ENCODE results near the gene GZMA.
"Not testable (repeated sequence)": the region's sequence is repeated elsewhere in the genome, so short reads cannot be mapped to it uniquely, and the experiment has no call there.

Gene GZMA

DNA sequence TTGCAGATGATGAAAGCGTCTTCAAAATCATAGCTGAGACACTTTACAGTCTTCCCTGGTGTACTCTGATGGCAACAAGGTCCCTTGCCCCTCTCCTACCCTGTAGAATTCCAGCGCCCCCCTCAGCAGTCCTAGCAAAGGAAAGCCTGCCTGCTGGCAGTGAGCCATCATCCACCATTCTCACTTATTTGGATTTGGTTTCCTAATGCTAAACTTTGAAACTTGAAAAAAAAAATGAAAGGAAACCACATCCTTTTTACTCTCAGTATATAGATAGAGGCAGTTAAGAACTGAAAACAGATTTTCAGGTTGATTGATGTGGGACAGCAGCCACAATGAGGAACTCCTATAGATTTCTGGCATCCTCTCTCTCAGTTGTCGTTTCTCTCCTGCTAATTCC lies at the start of gene GZMA:
GZMA (plus strand) TSS at position 299 of the 400 bp plus-strand sequence; CDS start at position 336, 37 bp downstream.
- in situ Hi-C loops (cut with MboI; ENCODE audit: low sequenced_read_pairs), result no loop called here

DNA sequence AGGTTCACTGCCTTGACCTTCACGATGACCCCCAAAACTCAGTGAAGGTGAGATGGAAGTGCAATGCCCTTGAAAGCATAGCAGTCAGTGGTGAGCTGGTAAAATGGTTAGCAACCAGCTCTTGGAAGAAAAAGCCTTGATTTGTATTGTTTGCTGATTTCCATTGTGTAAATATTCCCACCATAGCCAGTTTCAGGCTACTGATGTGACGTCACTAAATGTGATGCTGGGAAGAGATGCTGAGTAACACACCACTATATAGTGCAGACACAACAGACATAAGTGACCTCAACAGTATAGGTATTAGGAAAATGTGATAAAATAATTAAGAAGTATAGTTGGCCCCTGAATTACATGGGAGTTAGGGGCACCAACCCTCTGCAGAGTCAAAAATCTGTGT lies 47.3 kb upstream of the GZMA start:
- in situ Hi-C loops (cut with MboI; ENCODE audit: low sequenced_read_pairs), result no loop called here

DNA sequence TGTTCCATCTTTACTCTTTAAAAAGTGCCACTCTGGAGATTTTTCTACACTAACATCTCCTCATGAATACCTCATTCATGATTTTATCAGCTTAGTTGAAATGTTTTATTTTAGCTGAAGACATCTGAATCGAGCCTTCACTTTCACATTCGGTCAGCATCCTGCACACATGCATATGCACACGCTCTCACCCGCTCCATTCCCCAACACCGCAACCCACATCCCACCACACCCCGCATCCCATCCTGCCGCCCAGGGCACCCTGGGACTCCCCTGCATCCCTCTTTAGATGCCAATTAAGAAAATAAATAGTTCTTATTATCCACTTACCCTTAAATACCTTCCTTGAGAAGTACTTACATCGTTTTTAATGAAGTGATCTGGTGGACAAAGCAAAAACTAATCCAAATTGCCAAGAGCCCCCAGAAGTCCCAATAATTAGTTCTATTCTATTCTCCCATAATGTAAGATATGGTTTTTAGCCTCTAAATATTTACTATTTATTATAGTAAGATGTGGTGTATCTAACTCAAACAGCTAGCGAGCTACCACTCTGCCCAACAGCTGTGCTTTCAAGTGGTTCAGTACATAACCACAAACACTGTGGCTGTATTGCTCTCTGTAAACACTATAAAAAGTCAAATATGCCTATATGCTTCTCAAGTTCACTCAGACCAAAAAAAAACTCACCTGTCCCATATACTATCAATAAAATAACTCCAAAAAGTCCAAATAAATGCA lies 40.2 kb upstream of the GZMA start:
- in situ Hi-C loops (cut with MboI; ENCODE audit: low sequenced_read_pairs), result no loop called here

DNA sequence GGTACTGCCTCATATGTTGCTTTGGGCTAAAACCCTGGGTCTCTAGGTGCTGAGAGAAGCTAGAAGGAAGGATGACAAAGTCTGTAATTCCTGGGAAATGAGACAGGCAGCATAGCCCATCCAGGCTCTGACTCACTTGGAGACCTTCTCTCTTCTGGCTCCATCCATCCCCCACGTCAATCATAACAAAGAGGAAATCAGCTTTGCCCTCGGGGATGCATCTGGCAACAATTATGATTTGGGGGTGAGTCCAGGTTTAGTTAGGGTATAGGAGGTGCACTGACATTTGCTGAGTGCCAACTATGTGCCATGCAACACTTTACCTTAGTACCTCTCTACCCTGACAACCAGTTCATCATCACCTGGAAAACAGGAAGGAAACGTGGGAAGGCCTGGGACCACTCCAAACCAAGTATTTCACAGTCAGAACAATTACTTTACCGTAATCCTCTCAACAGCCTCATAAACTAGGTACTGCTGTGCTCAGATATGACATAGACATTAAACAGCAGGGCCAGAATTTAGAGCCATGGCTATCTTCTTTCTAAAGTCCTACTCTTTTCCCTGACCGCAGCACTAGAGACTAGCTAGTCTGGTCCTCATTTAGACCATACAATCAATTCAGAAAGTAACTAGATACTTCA lies 39.1 kb upstream of the GZMA start:
- in situ Hi-C loops (cut with MboI; ENCODE audit: low sequenced_read_pairs), result no loop called here

DNA sequence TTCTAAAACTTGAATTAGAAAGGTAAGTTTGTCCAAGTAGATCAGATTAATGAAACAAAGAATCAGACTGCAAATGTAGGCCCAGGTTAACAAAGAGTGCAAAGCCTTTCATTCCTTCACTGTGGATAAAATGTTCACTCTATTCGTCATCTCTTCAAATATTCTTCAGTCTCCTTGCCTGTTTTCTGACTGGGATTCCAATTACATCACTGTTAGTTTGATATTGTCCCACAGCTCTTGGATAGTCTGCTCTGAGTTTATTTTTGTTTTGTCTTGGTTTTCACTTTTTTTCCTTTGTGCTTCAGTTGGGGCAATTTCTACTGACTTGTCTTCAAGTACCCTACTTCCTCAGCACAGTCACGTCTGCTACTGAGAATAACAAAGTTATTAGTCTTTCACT lies 38.5 kb upstream of the GZMA start:
- in situ Hi-C loops (cut with MboI; ENCODE audit: low sequenced_read_pairs), result no loop called here

DNA sequence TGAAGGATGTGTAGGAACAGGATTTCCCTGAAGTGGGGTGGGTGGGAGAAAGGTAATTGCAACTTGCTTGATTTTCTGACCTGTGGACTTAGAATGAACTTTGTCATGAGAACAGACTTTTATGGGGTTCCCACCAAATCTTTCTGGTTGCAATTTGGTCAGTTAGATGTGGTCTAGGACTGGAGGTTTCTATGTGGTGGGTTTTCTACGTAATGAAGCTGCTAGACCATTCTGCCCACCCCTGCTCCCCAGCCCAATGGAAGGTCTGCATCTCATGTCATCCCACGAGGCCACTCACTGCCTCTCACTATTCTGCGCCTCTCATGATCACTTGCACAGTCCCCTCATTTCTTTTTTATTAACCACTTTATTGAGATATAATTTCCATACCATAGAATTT lies 37.9 kb upstream of the GZMA start:
- in situ Hi-C loops (cut with MboI; ENCODE audit: low sequenced_read_pairs), result no loop called here

DNA sequence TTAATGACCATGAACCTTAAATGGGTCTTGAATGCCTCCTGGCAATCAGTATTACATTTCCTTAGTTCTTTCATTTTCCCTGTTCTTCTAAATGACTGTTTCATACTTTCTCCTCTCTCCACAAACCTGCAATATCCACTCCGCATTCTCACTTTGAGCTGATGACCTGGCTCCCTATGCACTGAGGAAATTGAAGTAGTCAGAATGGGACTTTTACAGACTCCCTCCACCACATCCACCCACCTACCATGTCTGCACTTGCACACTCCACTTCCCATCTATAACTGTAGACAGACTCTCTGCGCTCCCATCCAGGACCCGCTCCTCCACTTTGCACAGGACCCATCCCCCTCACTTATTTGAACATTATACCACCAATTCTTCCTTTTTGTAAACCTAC lies 36.2 kb upstream of the GZMA start:
- in situ Hi-C loops (cut with MboI; ENCODE audit: low sequenced_read_pairs), result no loop called here

DNA sequence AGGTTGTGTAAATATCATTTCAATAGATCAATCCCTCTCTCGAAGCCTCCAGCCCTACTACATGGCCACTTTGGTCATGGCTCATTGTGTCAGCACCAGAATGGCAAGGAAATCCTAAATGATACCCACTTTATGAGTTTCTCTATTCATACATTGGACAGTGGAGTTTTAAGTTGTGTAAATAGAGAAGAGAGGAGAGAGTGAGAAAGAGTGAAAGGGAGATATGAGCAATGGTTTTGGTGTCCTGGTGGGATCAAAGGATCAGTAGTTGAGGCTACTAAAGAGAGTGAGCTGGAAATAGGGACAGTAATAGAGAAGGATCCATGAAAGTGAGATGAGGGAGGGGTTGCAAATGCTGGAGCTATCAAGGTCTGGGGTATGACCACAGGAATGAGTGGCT lies 31.5 kb upstream of the GZMA start:
- in situ Hi-C loops (cut with MboI; ENCODE audit: low sequenced_read_pairs), result no loop called here

DNA sequence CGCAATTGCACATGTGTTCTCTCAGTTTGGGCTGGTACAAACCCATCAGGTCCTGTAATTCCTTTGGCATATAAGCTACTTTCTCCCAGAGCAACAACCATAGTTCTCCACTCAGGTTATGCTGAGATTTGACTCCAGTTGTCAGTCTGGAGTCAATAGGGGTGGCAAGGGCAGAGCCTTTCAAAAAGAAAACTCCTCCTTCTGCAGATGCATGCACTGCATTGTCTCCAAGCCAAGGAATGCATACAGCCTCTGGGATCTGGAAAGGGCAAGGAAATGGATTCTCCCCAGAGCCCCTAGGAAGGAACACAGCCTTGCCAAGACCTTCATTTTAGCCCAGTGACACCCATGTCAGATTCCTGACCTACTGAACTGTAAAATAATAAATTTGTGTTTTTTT lies 31.0 kb upstream of the GZMA start:
- in situ Hi-C loops (cut with MboI; ENCODE audit: low sequenced_read_pairs), result no loop called here

DNA sequence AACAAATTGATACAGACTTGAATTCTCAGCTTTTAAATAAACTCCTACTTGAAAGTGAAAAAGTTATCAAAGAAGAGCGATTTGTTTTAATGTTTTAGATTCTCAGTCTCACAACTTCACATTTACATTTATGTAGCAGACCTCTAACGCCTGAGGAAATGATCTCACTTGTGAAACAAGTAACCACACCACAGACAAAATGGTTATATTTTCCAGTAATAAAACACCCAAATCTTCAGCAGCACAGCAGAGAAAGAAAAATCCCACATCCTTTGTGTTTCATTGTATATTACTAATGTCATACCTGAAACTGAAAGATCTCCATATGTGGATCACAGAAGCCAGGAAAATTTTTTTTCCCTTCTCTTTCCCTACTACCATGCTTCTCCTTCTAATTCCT lies 29.8 kb upstream of the GZMA start:
- in situ Hi-C loops (cut with MboI; ENCODE audit: low sequenced_read_pairs), result no loop called here

DNA sequence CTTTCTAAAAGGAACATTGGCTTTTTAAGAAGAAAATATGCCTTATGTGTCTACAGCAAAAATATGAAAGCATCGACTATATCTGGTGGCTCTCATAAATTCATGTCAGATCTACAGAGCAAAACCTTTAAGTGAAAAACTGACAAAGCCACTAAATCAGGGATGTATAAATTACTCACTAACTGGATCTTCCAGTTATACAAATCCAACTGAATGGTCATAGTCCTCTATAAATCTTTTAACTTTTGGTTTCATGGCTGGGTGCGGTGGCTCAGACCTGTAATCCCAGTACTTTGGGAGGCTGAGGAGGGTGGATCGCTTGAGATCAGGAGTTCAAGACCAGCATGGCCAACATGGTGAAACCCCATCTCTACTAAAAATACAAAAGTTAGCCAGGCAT lies 29.2 kb upstream of the GZMA start:
- in situ Hi-C loops (cut with MboI; ENCODE audit: low sequenced_read_pairs), result no loop called here

DNA sequence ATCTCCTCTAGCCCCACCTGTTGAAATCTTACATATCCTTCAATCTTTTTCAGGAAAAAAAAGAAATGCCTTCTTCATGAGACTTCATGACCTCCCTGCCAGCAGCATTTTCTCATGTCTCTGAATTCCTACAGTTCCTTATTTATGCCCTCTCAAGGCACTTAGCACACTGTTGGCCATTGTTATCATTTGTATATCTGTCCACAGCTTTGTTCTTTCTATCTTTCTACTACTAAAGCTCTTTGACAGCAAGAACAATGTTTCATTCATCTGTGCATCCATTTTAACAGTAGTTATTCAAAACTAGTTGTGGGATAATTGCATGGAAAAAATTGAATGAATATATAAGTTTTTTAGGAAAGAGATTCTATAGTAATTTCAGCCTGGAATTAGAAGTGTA lies 20.9 kb upstream of the GZMA start:
- in situ Hi-C loops (cut with MboI; ENCODE audit: low sequenced_read_pairs), result no loop called here

DNA sequence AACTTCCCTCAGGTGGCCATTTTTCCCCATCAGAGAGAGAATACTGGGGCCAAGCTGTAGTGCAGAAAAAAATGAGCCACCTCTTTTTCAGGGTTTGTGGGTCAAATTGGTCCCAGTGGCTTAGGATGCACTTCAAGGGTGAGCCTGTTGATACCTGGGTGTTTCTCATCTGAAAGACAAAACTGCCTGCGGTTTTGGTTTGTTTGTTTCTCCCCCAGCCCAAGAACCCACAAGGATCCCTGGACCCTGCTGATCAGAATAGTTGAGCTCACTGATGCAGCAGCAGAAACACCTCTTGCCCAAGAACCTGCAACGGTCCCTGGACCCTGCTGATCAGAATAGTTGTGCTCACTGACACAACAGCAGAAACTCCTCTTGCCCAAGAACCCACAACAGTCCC lies 13.1 kb upstream of the GZMA start:
- in situ Hi-C loops (cut with MboI; ENCODE audit: low sequenced_read_pairs), result not testable (repeated sequence)

DNA sequence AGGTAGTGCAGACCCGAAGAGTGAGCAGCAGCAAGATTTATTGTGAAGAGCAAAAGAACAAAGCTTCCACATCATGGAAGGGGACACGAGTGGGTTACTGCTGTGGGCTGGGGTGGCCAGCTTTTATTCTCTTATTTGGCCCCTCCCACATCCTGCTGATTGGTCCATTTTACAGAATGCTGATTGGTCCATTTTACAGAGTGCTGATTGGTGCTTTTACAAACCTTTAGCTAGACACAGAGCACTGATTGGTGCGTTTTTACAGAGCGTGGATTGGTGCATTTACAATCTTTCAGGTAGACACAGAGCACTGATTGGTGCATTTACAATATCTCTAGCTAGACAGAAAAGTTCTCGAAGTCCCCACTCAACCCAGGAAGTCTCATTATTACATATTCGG lies 11.4 kb upstream of the GZMA start:
- in situ Hi-C loops (cut with MboI; ENCODE audit: low sequenced_read_pairs), result not testable (repeated sequence)

DNA sequence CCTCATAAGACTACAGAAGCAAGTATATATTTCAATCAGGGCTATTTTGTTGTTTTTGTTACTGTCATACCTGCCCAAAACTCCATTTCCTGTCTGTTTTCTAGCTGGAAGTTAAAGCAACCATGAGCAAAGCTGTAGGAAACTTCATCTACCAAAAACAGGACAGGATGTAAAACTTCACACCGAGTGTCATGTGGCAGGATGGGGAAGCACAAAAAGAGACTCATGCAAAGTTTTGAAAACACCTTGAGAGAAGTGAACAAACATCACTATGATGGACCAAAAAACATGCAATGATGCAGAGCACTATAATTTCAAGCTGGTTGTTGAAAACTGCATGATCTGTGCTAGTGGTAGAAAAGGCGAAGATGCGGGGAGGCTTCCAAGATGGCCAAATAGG lies 6.3 kb upstream of the GZMA start:
- in situ Hi-C loops (cut with MboI; ENCODE audit: low sequenced_read_pairs), result no loop called here

DNA sequence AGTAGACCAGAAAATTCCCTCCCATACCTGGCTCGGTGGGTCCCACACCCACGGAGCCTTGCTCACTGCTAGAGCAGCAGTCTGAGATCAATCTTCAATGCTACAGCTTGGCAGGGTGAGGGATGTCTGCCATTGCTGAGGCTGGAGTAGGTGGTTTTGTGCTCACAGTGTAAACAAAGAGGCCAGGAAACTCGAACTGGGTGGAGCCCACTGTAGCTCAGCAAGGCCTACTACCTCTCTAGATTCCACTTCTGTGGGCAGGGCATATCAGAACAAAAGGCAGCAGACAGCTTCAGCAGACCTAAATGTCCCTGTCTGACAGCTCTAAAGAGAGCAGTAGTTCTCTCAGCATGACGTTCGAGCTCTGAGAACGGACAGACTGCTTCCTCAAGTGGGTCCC lies 5.6 kb upstream of the GZMA start:
- in situ Hi-C loops (cut with MboI; ENCODE audit: low sequenced_read_pairs), result no loop called here

DNA sequence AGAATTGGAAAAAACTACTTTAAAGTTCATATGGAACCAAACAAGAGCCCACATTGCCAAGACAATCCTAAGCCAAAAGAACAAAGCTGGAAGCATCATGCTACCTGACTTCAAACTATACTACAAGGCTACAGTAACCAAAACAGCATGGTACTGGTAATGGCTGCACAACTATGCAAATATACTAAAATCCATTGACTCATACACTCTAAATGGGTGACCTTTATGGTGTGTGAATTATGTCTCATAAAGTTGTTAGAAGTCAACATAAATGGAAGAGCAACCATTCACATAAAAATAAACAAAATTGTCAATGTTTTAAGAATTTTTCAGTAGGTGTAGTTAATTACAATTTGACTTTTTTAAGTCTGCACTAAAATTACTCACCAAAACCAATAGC lies 1.3 kb upstream of the GZMA start:
- in situ Hi-C loops (cut with MboI; ENCODE audit: low sequenced_read_pairs), result not testable (repeated sequence)

DNA sequence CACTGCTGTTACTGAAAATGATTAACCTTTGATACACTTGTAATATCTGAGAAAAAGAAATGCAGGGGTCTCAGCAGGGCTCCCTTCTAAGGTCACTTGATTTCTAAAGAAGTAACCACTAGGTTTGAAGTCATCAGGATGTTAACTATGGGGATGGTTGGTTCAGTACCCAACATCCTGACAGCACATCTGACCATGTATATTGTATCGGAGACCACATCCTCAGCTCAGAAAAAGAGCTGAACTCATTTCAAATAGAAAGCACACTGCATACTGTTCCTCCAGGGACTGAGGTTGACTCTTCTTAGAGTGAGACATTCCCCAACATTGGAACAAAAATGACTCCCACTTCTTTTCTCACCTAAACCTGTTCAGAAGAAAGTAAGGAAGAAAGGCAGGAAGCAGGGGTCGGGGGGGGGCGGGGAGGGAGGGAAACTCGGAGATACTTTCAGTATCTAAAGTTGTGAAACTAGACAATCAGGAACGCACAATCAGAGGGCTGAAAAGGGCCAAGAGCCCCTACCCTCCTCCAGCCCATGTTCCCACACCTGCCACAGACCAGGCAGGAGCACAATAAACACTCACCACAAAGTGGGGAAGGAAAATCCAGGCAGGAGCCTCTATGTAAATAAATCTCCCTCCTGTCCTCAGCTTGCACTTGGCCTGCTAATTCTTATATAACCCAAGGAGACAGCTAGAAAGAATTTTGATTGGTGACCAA lies 730 bp upstream of the GZMA start:
- in situ Hi-C loops (cut with MboI; ENCODE audit: low sequenced_read_pairs), result no loop called here

DNA sequence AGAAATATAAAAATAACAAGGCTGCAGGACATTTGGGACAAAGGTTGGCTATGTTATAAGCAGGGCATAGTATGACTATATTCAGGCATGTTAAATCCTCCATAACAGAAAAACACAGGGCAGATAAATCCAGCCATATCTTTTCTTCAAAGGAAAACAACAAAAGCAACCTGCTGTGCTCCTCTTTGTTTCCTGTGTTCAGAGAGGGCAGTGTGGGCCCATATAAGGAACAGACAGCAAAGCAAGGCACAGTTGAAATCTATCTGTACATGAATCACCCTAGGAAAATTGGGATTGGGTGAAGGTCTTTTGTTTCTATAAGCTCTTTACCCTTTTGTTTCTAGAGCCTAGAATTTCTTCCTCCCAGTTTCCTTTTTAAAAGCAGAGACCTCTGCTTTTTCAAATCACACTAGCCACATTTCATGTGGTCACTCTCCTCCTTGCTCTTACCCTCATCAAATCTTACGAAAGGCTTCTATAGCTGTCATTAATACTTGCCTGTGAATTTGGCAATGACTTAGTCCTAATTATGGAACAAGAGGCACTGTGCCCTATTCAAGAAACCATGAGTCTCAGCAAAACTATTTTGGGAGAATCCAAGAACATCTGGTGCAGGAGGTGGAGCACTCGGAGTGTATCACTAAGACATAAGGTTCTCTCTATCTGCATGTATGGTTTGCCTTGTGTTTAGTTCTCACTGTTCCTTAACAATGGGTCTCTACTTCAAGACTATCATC lies 1.8 kb downstream of the GZMA start:
- in situ Hi-C loops (cut with MboI; ENCODE audit: low sequenced_read_pairs), result no loop called here

DNA sequence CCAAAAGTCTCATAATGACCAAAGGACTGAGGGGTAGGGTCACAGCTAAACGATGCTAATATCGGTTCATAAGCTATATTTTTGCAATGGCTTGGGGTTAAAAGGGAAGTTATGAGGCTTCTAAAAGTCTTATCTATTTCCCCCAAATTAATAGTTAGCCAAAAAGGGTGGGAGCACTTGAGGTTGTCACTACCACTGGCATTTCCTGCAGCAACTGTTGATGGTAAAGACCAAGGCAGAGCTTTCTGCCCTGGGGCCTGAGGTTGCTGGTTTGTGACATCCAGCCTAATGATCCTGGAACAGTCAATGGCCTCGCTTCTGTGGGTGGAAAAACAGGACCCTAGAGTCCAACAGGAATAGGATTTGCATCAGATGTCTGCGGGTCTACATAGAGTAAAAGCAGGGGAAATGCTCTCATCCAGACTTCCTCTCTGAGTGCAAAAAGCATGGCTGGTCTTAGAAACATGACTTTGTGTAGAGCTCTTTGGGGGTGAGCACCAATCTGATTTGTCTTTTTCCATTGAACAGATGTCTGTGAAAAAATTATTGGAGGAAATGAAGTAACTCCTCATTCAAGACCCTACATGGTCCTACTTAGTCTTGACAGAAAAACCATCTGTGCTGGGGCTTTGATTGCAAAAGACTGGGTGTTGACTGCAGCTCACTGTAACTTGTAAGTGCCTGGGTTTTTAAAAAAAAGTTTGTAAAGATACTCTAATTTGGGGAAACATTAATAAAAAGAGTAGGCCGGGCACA lies 2.7 kb downstream of the GZMA start:
- in situ Hi-C loops (cut with MboI; ENCODE audit: low sequenced_read_pairs), result no loop called here

DNA sequence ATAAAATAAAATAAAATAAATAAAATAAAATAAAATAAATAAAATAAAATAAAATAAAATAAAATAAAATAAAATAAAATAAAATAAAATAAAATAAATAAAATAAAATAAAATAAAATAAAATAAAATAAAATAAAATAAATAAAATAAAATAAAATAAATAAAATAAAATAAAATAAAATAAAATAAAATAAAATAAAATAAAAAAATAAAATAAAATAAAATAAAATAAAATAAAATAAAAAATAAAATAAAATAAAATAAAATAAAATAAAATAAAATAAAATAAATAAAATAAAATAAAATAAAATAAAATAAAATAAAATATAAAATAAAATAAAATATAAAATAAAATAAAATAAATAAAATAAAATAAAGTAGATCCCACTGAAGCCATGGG lies 3.5 kb downstream of the GZMA start:
- in situ Hi-C loops (cut with MboI; ENCODE audit: low sequenced_read_pairs), result not testable (repeated sequence)
